Inferior parietal cortex (tissue), 1 donor: ENCODE data around the gene RASGRF2.

ENCODE experiments used
- DNase-seq: peaks from one replicate; pipeline ENCODE4 v3.0.0-alpha.2; 2016; ENCODE audit errors: extremely low spot score

The RASGRF2 gene

DNA sequence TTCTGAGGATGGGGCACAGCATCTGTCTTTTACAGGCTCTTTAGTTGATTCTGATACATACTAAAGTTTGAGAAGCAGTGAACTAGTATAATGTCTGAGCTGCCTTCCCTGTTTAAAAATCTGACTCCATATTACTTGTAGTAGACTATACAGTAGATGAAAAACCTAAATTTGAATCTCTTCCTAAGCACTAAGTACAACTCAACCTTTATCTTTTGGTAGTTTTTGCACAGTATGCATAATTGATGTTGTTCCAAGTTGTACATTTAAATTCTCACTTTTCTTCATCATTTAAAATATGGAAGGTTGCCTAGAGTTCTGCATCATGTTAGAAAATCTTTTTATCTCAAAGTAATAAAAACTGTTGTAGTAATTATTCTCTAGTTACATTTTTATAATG lies 174.4 kb downstream of the RASGRF2 start:
- DNase-seq, result no peak

DNA sequence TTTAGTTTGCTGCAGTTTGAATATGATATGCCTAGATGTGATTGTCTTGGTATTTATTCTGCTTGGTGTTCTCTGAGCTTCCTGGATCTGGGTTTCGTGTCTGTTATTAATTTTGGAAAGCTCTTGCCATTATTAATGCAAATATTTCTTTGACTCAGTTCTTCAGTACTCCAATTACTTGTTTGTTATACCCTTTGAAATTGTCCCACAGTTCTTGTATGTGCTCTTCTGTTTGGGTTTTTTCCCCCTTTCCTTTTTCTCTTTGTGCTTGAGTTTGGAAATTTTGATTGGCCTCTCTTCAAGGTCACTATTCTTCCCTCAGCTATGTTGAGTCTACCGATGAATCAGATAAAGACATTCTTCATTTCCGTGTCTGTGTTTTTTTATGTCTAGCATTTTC lies 176.4 kb downstream of the RASGRF2 start:
- DNase-seq, result no peak

DNA sequence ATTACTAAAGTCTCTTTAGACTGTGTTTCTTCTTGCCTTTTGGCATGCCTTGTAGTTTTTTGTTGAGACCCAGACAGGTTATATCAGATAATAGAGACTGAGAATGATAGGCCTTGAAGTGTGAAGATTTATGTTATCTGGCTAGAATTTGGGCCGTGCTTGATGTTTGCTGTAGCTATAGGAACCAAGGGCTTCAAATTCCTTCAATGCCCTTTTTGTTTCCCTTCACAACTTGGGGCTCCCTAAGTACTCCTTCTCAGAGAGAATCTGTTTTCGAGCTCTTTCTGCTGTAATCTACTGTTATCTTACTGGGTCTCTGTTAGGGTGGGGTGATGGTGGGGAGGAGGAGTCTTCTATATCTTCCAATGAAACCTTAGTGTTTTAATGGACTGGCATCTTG lies 177.7 kb downstream of the RASGRF2 start:
- DNase-seq, result no peak

DNA sequence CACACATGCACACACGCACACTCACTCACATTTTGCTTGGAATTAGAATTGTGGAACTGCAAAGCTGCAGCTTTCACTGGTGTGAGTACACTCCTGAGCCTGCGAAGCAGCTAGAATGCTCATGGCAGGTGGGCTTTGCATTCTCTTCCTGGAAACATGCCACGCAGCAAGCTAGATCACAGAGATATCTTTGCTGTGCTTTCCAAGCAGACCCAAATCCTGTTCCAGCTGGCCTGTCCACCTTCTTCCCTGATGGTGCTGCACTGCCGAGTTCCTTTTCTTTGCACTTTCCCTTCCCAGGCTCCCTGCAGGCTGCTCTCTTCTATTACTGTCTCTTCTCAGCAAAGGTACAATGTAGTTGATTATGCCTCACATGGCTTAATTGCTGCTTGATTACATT lies 180.3 kb downstream of the RASGRF2 start:
- no peak for DNase-seq

DNA sequence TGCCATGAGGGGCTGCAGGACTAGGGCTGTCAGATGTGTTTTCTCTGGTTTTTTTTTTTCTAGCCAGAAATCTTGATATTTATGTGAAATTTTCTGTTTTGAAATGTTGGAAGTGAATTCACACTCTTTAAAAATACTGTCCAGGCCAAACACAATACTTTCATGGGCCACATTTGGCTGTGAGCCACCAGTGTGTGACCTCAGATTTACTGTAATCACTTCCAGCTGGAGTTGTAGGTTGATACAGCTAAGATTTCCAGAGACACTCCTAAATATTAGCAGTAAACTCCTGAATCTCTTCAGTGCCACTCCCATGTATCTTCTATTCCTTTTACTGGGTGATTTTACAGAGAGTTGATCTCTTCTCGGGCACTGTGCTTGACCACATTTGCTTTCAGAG lies 180.8 kb downstream of the RASGRF2 start:
- DNase-seq, result no peak

DNA sequence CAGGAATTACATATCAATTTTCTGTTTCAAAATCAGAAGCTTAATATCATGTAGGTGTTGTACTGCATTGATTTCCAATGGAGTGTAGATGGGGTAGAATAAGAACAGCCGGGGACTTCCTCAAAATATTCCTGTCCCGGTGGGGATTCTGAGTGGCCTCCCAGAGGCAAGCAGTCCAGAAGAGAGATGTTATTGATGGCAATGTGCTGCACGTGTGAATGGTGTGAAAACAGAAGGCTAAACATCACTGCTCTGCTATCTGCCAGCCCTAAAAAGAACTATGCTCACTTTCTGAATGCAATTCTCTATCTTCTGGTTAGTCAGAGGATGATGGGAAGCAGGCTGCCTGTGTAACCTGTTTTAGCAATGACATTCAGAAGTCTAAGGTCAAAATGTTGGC lies 181.9 kb downstream of the RASGRF2 start:
- DNase-seq, result no peak

DNA sequence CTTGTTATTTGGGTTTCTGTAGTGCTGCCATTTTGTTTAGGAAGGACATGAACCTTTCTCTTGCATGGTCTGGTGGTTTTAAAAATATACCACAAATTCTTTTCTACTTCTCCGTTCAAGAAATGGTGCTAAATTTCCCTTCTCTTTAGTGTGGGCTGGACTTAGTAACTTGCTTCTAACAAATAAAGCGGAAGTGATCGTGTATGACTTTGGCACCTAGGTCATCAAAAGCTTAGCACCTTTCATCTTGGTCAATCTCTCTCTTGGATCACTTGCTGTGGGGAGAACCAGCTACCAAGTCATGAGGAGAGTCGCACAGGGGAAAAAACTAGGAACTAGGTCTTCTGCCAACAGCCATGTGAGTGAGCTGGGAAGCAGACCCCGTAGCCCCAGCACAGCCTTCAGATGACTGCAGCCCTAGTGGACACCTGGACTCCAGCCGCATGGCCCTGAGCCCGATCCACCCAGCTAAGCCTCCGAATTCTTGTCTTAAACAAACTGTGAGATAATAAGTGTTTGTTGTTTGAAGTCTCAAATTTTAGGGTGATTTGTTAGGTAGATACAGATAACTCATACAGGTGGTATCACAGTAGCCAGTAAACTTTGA lies 185.3 kb downstream of the RASGRF2 start:
- no peak for DNase-seq

DNA sequence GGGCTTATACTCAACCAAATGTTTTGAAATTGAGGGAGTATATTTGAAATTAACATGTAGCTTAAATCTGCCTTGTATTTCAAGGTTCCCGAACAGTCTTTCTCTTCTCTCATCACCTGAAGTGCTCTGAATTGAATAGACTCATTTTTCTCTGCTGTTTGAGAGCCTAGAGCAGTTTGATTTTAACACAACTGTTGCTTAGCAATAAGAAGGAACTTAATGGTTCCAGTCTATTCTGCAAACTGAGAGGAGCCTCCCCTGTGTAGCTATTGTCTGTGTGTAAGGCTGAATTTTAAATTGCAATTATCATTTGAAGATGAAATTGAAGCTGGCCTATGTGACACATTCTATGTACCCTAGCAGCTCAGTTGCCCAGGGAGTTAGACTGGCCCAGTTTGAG lies 185.9 kb downstream of the RASGRF2 start:
- DNase-seq, result no peak

DNA sequence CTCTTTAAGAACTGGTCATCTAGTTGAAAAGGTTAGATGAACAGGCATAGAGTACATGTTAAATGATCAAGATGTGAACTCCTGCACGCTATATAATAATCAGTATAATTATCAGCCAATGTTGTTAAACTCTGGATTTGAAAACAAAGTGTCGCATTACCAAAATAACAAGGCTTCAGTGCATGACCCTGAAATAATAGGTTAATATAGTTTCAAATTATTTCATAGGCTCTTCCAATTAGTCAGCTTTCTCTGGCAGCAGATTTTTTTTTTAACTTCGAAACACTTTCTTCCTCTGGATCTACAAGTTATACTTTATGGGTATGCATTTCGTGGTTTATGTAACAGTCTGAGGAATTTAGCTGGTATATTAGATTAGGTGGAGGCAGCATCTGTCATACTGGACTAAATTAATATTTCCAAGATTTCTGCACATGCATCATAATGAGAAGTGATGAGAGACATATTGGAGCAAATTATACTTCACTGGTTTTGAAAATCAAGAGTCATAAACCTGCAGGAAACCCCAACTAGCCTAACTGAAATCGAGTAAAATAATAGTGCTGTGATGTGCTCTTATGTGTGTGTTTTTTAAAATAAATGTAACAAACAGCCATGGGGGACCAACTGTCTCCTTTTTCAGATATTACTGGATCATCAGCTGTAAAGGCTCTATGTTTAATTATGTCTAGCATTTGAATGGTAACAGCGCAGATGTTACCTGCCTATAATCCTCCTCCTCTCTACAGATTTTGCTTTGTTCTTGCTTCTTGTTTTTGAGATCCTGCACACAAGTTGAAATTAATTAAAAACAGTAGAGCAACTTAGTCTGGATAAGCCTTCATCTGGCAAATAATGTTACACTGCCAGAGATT lies 187.1 kb downstream of the RASGRF2 start:
- no peak for DNase-seq

DNA sequence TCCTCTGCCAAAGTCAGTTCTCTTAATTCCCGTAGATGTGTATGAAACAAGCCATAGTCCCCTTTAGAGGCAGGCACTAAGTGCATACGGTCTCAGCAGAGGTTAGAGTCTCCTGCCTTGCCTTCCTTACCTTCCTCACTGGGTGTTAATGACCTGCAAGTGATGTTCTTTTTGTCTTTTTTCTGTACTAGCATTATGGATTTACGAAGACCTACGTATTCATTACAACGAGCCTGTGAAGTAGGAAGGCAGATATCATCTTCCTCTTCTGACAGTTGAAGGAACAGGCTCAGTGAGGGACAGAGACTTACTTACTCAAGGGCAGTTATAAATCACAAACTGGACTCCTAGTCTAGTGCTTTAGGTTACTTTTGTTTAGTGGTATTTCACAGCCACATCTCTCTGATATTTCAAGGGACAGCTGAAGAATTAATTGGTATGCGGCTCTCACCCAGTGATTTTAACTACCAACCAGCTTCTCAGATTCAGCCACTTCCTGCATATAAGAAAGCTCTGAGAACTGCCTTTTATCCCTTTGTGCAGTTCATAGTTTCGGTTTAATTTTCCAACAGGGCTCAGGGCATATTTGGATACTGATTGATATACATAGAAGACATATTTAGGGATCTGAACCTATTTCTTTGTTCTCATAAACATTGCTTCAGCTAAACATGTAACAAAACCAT lies 187.9 kb downstream of the RASGRF2 start:
- DNase-seq, result no peak

DNA sequence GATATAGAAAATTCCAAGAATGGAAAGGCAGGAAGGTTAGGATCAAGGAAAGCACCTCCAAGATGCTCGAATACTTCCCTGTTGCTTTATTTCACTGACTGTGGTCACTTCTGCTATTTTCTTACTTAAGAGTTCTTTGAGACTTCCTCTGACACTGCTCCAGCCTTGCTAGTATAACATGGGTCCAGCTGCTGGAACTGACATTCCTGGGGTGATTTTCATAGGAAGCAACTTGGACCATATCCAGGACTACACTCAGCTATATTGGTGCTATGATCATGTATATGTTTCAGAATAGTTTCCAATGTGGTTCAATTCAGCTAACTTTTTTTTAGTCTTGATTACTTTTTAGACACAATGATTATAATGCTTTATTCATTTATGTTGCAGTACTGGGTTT lies 191.4 kb downstream of the RASGRF2 start:
- DNase-seq, result no peak

DNA sequence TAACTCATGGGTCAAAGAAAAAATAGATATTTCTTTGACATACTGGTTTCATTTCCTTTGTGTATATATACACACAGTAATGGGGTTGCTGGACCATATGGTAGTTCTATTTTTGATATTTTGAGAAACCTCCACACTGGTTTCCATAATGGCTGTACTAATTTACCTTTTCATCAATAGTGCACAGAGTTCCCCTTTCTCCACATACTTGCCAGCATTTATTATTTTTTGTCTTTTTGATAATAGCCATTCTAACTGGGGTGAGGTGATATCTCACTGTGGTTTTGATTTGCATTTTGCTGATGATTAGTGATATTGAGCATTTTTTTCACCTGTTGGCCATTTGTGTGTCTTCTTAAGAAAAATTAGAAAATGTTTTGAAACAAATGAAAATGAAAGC lies 194.6 kb downstream of the RASGRF2 start:
- no peak for DNase-seq

DNA sequence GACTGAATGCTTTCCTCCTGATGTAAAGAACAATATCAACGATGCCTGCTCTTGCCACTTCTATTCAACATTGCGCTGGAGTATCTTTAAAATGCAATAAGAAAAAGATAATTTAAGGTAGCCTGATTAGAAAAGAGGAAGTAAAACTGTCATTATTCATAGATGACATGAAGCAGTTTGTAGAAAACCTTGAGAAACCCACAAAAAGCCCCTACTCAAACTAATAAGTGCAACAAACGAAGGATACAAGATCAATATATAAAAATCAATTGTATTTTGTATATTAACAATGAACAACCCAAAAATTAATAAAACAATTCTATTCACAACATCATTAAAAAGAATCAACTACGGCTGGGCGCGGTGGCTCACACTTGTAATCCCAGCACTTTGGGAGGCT lies 196.6 kb downstream of the RASGRF2 start:
- no peak for DNase-seq

DNA sequence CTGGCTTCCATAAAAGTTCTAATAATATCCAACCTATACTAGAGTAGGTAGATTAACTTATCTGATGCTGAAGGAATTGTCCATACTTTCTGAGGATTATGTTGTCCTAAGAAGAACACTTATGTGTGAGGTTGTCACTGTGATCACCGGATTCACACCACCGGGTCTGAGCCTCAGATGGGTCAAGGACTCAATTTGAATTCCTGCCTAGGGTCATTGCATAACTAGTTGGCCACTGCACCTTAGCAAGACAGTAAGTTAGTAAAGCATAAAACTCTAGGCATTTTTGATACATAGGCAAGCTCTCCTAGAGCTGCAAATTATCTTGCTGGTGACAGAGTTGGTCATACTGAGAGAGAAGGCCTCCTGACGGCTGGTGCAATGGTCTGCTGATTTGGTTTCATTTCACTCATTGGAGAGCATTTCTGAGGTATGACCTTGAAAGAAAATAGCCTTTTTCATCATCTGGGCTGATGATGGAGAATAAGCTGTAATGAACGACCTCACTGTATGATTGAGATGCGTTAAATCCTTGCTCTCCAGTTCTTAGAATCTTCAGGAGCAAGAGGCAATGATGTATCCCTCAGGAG lies 200.9 kb downstream of the RASGRF2 start:
- DNase-seq, result no peak

DNA sequence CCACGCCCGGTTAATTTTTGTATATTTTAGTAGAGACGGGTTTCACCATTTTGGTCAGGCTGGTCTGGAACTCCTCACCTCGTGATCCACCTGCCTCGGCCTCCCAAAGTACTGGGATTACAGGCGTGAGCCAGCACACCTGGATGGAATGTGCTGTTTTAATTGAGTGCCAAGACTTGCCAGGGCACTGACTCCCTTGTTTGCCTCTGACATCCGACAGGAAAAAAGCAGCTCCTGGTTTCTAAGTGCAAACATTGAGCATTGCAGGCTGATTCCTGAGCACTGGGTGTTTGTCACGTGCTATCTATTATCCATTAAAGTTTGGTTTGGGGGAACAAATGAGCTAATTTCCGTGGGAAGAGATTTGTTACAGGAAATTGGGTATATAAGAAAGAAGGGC lies 202.3 kb downstream of the RASGRF2 start:
- no peak for DNase-seq

DNA sequence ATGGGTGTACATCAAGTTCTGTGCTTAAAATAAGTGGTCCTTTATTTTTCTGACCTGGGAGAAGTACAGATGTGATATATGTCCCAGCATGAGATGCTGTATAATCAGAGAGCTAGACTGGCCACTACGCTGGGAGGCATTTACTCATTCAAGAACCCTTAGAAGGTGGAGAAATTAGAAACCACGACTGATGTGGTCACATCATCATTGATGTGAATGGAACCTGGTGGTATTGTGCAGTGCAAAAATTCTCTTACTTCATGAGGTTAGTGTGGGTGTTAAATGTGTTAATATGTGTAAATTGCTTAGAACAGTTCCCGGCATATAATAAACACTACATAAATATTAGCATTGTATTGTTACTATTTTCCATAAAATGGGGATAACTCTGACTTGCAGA lies 203.5 kb downstream of the RASGRF2 start:
- DNase-seq, result no peak

DNA sequence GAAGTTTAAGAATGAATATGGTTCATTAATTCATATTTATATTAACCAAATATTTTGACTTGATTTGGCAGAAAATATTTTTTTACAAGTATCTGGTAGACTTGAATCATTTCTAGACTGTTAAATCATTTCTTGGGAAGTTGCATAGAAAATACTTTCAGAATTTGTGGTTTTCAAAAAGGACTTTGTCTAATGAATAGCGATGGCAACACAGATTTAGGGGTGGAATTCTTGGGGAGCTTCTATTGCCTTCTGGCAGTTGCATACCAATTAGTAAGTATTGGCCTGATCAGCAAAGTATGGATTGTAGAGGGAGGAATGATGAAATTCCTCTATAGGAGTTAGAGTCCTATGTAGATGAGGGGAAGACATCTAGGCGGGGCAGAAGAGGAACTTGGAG lies 204.3 kb downstream of the RASGRF2 start:
- DNase-seq, result no peak

DNA sequence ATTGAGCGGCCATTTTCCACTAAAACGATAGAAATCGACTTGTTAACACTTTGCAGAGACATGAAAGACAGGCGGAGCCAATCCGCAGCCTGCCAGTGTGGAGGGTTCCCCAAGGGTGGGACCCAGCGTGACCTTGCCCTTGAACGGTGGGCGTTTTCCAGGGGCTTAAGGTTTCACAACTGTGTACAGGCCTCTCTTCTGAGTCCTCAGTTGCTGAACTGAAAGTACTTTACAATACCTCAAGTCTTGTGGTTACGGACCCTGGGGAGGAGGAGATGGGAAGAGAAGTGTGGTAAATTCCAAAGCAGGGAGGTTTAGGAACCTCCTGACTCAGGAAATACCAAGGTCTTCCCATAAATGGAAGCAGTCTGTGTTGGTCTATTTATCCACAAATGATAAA lies 204.8 kb downstream of the RASGRF2 start:
- no peak for DNase-seq

DNA sequence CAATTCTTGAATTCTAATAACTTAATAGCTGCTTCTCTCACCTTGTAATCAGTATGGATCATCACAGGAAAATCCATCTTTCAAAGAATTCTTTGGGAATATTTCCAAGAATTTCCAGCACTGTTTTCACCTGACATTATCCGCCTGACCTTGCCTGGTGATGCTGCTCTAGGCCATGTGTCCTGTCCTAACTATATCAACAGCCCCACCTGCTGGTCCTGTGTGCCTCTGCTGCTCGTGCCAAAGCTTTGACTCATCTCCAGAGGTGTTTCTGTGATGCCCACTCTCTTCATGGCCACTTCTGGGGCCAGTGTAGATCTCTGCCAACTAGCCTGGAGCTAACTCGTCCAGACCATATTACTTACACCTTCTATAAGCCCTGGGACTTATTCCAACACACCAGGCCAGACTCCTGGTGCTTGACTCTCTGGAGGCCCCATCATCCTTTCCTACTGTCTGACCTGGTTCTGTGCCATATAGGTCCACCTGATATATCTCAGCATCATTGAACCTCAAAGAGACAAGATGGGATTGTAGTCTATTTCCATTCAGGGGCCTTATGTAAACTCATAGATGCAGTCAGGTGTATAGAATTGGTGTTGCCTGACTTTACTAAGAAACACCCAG lies 205.4 kb downstream of the RASGRF2 start:
- peak; percentile 66 for DNase-seq

DNA sequence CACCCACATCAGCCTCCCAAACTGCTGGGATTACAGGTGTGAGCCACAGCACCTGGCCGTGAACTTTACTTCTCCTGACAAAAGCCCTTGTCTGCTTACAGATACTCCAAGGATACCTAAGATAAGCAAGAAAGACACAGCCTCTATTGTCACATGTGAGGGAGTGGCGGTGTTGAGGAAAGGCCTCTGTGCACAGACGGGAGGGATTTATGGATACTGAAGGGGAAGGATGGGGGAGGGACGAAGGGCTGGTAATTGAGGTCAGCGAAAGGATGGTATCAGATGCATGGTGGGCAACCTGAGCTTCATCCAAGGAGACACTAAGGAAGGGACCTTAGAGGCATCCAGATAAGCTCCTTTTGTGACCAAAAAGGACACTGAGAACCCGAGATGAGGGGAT lies 206.3 kb downstream of the RASGRF2 start:
- no peak for DNase-seq

DNA sequence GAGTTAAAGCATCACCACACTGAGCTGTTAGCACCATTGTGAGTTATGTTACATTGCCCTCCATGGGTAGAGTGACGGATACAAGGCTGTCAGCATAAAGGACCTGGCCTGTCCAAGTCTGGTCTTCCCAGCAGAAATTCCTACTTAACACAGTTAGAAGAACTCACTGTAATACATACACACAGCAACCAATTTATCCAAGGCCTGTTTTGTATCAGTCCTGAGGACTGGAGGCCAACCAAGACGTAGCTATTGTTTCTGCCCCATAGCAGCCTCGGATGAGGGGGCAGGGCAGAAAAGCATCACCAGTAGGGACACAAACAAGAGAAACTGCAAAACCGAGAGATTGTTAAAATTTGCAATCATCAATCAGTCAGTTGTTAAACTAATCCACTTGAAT lies 206.9 kb downstream of the RASGRF2 start:
- DNase-seq, result no peak

DNA sequence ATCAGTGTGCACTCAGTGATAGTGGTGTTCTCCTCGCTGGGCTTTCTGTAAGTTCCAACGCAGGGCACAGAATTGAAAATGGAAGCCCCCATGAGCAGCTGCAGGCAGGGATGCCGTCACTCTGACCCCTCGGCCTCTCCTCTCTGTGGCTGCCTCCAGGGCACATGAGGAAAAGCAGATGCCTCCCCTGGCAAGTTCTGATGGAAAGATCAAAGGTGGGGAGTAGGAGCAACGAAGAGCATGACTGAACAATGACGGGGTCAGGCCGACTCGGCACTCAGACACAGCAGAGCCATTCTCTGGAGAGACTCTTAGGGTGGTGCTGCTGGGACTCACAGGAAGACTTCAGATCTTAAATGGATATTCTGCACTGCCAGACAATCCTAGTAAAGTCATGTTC lies 207.4 kb downstream of the RASGRF2 start:
- no peak for DNase-seq
